ENCODE measurements around the gene CCDC182. TPM values are rescaled to one million over a fixed set of nuclear protein-coding genes. Genes with fewer than 3 reads are reported as not detected.

CCDC182 gene
- total RNA-seq, 1 donor = not detected

- no peak for DNase-seq (ENCODE audit: low read depth)
- TF ChIP-seq CTCF (IDR thresholded peaks at IDR 0.05; ENCODE audit: insufficient read depth, low read length) = no peak
- no peak overlapping the region for H3K4me3 ChIP-seq (ENCODE audit: low read depth, low read length)
These were observed 1.1 kb upstream of the CCDC182 start for GRCh38 chr17:57746221-57746620.

GRCh38 chr17:57744195-57745170, 616 bp downstream of the CCDC182 start:
- TF ChIP-seq CTCF (IDR thresholded peaks at IDR 0.05; ENCODE audit: insufficient read depth, low read length) = no peak
- H3K4me3 ChIP-seq (ENCODE audit: low read depth, low read length) = no peak overlapping the region
- no peak for DNase-seq (ENCODE audit: low read depth)

GRCh38 chr17:57740235-57740528, 4.9 kb downstream of the CCDC182 start:
- no peak for TF ChIP-seq CTCF (IDR thresholded peaks at IDR 0.05; ENCODE audit: insufficient read depth, low read length)
- H3K4me3 ChIP-seq (ENCODE audit: low read depth, low read length) = no peak overlapping the region
- DNase-seq (ENCODE audit: low read depth) = no peak

DNA sequence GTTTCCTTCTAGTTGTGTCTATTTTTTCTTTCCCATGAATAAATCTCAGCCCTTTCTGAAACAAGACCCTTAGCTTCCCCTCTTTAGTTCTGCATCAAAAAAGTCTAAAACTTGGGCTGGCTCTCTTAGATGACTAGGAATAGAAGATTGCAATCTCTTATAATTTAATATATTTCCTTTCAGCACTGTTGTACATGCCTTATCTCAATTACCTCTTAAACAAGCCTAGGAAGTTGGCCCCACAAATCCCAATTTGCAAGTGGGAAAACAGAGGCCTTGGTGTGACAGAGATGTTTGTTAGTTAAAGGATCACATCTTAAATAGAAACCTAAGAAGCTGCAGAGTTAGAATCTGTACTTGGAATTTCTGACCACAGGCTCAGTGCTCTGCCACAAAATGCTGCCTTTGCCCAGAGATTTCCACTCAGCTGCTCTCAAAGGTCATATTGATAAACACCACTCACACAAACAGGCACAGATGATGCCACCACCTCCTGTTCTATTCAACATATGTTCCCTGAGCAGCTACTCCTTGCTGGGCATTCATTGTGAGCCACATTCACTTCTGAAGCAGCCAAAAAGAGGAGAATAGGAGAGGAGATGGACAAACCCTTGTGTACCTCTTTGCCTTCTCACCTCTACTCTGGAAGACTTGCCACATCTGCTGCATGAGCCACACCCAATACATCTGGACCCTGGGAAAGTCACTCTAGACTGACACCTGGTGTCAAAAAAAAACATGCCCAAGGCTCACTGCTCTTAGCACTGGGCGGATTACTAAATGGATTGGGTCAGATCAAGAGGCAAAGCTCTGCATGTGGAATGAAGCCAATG, 5.5 kb downstream of the CCDC182 start:
- TF ChIP-seq CTCF (IDR thresholded peaks at IDR 0.05; ENCODE audit: insufficient read depth, low read length) = peak; percentile 7
- no peak overlapping the region for H3K4me3 ChIP-seq (ENCODE audit: low read depth, low read length)
- DNase-seq (ENCODE audit: low read depth) = no peak

DNA sequence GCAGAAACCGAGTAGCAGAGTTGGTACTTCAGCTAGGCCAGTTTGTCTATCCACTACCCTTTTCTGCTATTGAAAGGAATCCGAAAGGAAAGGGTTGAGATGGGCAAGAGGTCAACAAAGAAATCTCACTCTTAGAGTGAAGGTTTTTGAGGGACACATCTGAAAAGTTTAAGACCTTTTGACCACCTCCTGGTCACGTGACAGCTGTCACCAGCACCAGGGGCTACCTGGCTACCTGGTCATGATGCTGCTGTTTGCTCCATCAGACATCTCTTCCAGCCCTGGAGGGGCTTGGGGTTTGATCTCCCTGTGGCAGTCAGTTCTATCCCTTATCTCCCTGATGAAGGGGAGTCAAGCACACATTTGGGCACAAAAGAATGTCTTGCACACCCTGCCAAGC, 7.6 kb downstream of the CCDC182 start:
- TF ChIP-seq CTCF (IDR thresholded peaks at IDR 0.05; ENCODE audit: insufficient read depth, low read length) = no peak
- no peak for DNase-seq (ENCODE audit: low read depth)
- no peak overlapping the region for H3K4me3 ChIP-seq (ENCODE audit: low read depth, low read length)

GRCh38 chr17:57735707-57736106, 9.4 kb downstream of the CCDC182 start:
- H3K4me3 ChIP-seq (ENCODE audit: low read depth, low read length) = no peak overlapping the region
- no peak for TF ChIP-seq CTCF (IDR thresholded peaks at IDR 0.05; ENCODE audit: insufficient read depth, low read length)
- no peak for DNase-seq (ENCODE audit: low read depth)
